Keratinocyte (primary cell): ENCODE results near the gene GRAMD4. TPM values are rescaled to one million over a fixed set of nuclear protein-coding genes. Genes with fewer than 3 reads are reported as not detected.

Experiments
- DNase-seq: peaks from one replicate; pipeline ENCODE4 v3.0.0-alpha.2; 2011; ENCODE audit warnings: low read depth, missing footprints, low spot score
- FAIRE-seq: peaks from 2 replicates; lab custom pipeline; 2011; peaks lifted over from hg19 to GRCh38; lab: Jason Lieb, UNC
- H2AFZ ChIP-seq: 2 replicates; pipeline ENCODE4 v1.6.0; 2012; ENCODE audit warnings: low read length, control low read depth, inconsistent platforms; ENCODE audit not compliant: control insufficient read depth
- H3K27ac ChIP-seq: 2 replicates; pipeline ENCODE4 v1.5.1; 2011; ENCODE audit warnings: low read length; ENCODE audit not compliant: control insufficient read depth, insufficient read depth
- H3K27me3 ChIP-seq: 3 replicates; pipeline ENCODE4 v1.6.0; 2011; ENCODE audit warnings: low read length; ENCODE audit not compliant: control insufficient read depth, insufficient read depth; ENCODE audit errors: extremely low read depth
- H3K36me3 ChIP-seq, 2 experiments: 2 replicates in 1 of 2; 3 replicates in 1 of 2; pipeline ENCODE4 v1.5.1; 2011; ENCODE audit warnings: low read length in 2 of 2, mild to moderate bottlenecking in 1 of 2; ENCODE audit not compliant: control insufficient read depth in 2 of 2, insufficient read depth in 2 of 2; ENCODE audit errors: extremely low read depth in 1 of 2
- H3K4me1 ChIP-seq: 3 replicates; pipeline ENCODE4 v1.5.1; 2011; ENCODE audit warnings: low read length; ENCODE audit not compliant: control insufficient read depth, insufficient read depth; ENCODE audit errors: extremely low read depth
- H3K4me2 ChIP-seq: 3 replicates; pipeline ENCODE4 v1.6.0; 2011; ENCODE audit warnings: low read depth, low read length; ENCODE audit not compliant: control insufficient read depth, insufficient read depth; ENCODE audit errors: extremely low read depth
- H3K4me3 ChIP-seq, 3 experiments: fragments of 200-600 bp in 1 of 3; sonication (generic) in 1 of 3; 2 replicates in 2 of 3; 3 replicates in 1 of 3; pipeline ENCODE4 v1.5.1; 2011 to 2016; ENCODE audit warnings: low read length in 3 of 3, mild to moderate bottlenecking in 3 of 3, control low read depth in 2 of 3, inconsistent platforms in 1 of 3, low read depth in 1 of 3, mixed read lengths in 1 of 3, mixed run types in 1 of 3, moderate library complexity in 1 of 3; ENCODE audit not compliant: control insufficient read depth in 2 of 3, insufficient read depth in 2 of 3; ENCODE audit errors: extremely low read depth in 1 of 3
- H3K79me2 ChIP-seq: 2 replicates; pipeline ENCODE4 v1.6.0; 2012; ENCODE audit warnings: low read length; ENCODE audit not compliant: control insufficient read depth, insufficient read depth
- H3K9ac ChIP-seq: 3 replicates; pipeline ENCODE4 v1.6.0; 2011; ENCODE audit warnings: low read length; ENCODE audit not compliant: control insufficient read depth, insufficient read depth; ENCODE audit errors: extremely low read depth
- H3K9me1 ChIP-seq: 3 replicates; pipeline ENCODE4 v1.6.0; 2011; ENCODE audit warnings: low read length; ENCODE audit not compliant: control insufficient read depth, insufficient read depth; ENCODE audit errors: extremely low read depth
- H3K9me3 ChIP-seq: 2 replicates; pipeline ENCODE4 v1.5.1; 2012; ENCODE audit warnings: low read depth, low read length; ENCODE audit not compliant: control insufficient read depth
- H4K20me1 ChIP-seq: 3 replicates; pipeline ENCODE4 v1.6.0; 2011; ENCODE audit warnings: low read length; ENCODE audit not compliant: control insufficient read depth, insufficient read depth; ENCODE audit errors: extremely low read depth
- EZH2 ChIP-seq: IDR thresholded peaks from one replicate; pipeline ENCODE4 v1.6.1; 2012; ENCODE audit warnings: inconsistent platforms, mild to moderate bottlenecking, low read length, moderate library complexity
- dilution Hi-C: fragments of 300-500 bp; cut with MboI; formaldehyde crosslinking; loops from one replicate; pipeline ENCODE4 v1.7.0; 2020; ENCODE audit warnings: low sequenced_read_pairs; ENCODE audit not compliant: extremely low pct_ligation_motif_present
- polyA plus RNA-seq, 5 experiments: library from polyadenylated mRNA; depleted of rRNA in 3 of 5; stranded (reverse) in 3 of 5; stranded (forward) in 1 of 5; unstranded in 1 of 5; fragments of >200 nt; gene quantifications; 1 replicate in 1 of 5; 2 replicates in 3 of 5; 3 replicates in 1 of 5; pipeline versions ENCODE4 v1.2.1 to v1.2.3, GENCODE V29; 2011 to 2012; ENCODE audit warnings: missing spikeins in 2 of 5, low read depth in 1 of 5, low replicate concordance in 1 of 5
- TF ChIP-seq, protein P1 (sequence below), 3 experiments: IDR thresholded peaks in 1 of 3; conservative IDR thresholded peaks in 1 of 3; optimal IDR thresholded peaks in 1 of 3; 2 replicates in 2 of 3; 3 replicates in 1 of 3; pipeline versions ENCODE3 to v1.5.1; 2011; ENCODE audit warnings: low read length in 3 of 3, mild to moderate bottlenecking in 3 of 3, moderate library complexity in 2 of 3, control low read depth in 1 of 3, inconsistent platforms in 1 of 3; ENCODE audit not compliant: insufficient read depth in 2 of 3; ENCODE audit errors: extremely low read depth in 1 of 3

The GRAMD4 gene
- polyA plus RNA-seq, 1 donor (not counting 4 experiments of a cell fraction or from before 2014, with no cell fraction given) = 17.3 TPM

DNA sequence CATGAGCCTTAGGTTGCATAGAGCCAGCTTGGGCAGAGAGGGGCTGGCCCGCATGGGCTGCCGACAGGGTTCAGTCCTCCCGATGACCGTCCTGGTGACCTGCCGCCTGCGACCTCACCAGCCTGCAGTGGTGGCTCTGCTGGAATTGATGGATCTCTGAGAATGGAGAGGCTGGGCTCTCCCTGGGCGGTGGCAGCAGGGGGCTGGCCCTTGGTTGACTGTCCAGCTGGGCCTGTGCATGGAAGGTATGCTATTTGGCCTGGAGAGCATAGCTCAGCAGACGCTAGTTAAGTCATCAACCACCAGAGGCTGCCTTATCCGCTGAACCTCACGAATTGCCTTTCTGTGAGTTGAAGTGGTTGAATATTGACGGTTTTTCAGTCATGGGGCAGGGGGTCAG is 19.7 kb downstream of the GRAMD4 start:
- Histone ChIP-seq H3K4me3 (no peak overlapping the region), H3K36me3 (peaks cover 0 to 2% of the 10 kb centered on the region in 2 experiments), H3K9ac (no peak overlapping the region), H3K4me1 (no peaks in the 10 kb centered on the region), H3K4me2 (no peak overlapping the region), H3K27me3 (no peaks in the 10 kb centered on the region), H3K9me1 (no peaks in the 10 kb centered on the region), H3K9me3 (no peaks in the 10 kb centered on the region), H3K79me2 (no peaks in the 10 kb centered on the region), H4K20me1 (no peaks in the 10 kb centered on the region), H3K27ac (no peak overlapping the region), H2AFZ (no peak overlapping the region)
- TF ChIP-seq, protein P1, sequence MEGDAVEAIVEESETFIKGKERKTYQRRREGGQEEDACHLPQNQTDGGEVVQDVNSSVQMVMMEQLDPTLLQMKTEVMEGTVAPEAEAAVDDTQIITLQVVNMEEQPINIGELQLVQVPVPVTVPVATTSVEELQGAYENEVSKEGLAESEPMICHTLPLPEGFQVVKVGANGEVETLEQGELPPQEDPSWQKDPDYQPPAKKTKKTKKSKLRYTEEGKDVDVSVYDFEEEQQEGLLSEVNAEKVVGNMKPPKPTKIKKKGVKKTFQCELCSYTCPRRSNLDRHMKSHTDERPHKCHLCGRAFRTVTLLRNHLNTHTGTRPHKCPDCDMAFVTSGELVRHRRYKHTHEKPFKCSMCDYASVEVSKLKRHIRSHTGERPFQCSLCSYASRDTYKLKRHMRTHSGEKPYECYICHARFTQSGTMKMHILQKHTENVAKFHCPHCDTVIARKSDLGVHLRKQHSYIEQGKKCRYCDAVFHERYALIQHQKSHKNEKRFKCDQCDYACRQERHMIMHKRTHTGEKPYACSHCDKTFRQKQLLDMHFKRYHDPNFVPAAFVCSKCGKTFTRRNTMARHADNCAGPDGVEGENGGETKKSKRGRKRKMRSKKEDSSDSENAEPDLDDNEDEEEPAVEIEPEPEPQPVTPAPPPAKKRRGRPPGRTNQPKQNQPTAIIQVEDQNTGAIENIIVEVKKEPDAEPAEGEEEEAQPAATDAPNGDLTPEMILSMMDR (optimal IDR thresholded peaks at IDR 0.05 in 1 of 3, IDR thresholded peaks at IDR 0.05 in 1 of 3, conservative IDR thresholded peaks at IDR 0.05 in 1 of 3; ENCODE audit: extremely low read depth in 1 of 3, insufficient read depth in 2 of 3, low read length in 3 of 3) = no peak
- no peak for TF ChIP-seq EZH2
- dilution Hi-C loops = no loop called here
- DNase-seq (no peak), FAIRE-seq (no peak)

DNA sequence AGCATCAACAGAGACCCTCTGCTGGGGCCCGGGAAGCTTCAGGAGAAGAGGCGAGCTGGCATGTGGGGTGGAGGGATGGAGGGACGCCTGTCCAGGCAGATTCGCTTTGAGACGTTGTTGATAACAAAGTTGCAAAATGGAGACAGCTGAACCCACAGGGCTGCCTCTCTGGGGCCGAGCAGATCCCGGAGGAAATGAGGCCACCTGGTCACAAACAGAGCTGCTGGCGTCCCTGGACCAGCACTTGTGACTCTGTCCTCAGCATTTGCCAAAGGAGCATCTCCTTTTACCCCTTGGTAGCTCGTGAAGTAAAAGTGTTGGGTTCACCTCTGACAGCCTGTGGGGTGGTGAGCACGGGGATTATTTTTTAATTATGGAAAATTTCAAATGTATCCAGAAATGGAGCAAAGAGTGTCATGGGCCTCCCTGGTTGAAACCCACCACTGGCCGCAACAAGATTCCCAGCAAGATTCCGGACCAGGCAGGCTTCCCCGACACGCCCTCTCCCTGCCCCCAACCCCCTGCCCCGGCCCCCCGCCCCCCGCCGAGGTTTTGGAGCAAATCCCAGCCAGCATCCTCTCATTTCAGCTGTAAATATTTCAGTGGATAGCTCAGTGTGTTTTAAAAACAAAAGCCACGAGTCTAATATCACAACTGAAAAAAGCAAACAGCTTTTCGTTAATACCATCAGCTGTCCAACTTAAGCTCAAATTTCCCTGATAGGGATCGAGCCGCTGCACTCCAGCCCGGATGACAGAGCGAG is 20.3 kb downstream of the GRAMD4 start:
- Histone ChIP-seq H4K20me1 (peaks cover under 1% of the 10 kb centered on the region), H3K9me3 (no peaks in the 10 kb centered on the region), H3K4me2 (no peak overlapping the region), H3K27ac (no peak overlapping the region), H3K9ac (no peak overlapping the region), H3K79me2 (no peaks in the 10 kb centered on the region), H2AFZ (no peak overlapping the region), H3K4me3 (no peak overlapping the region), H3K4me1 (no peaks in the 10 kb centered on the region), H3K9me1 (no peaks in the 10 kb centered on the region), H3K36me3 (peaks cover 0 to 2% of the 10 kb centered on the region in 2 experiments), H3K27me3 (no peaks in the 10 kb centered on the region)
- TF ChIP-seq, protein P1 (optimal IDR thresholded peaks at IDR 0.05 in 1 of 3, IDR thresholded peaks at IDR 0.05 in 1 of 3, conservative IDR thresholded peaks at IDR 0.05 in 1 of 3; ENCODE audit: extremely low read depth in 1 of 3, insufficient read depth in 2 of 3, low read length in 3 of 3) = no peak
- TF ChIP-seq EZH2 = no peak
- dilution Hi-C loops = no loop called here
- FAIRE-seq (no peak), DNase-seq (no peak)
